Measurements from ENCODE around the gene LHX1.
A peak's percentile ranks its signal among the peaks of the same experiment; 100 is the strongest.

Gene LHX1

DNA sequence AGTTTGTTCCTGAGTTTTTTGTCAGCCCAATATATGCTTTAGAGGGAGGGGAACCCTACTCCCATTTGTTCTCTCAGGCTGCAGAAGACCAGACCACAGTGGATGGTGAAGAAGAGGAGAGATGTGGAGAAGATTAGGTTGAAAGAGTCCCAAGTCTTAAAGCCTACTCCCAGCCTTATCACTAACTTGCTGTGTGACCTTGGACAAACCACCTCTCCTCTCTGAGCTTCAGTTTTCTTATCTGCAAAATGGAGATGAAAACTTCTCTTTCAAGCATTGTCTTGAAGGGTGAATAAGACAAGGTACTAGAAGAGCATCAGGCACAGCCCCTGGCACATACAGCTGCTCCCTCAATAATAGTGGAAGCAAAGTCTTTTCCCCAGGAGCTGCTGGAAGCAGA, 15.1 kb upstream of the LHX1 start:
- DNase-seq = no peak

GRCh38 chr17:36923814-36924221, 13.5 kb upstream of the LHX1 start:
- peak in 1 of 2 experiments; percentile 32 for DNase-seq

DNA sequence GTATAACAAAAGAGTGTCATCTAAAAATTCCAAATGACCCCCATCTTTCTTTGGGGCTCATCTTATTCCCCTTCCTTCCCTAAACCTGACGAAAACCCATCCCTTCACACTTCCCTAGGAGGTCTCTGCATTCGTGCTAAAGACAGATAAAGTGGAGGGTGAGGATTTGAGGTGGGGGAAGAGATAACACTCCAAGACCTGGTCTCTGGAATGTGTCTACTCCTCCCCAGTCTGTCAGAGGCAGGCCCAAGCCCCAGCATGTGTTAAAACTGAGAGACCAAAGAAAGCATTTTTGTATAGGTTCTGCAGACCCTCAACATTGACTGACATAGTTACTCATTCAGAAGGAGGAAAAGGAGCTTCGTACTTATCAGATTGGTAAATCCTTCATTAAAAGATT, 11.0 kb upstream of the LHX1 start:
- DNase-seq = no peak

DNA sequence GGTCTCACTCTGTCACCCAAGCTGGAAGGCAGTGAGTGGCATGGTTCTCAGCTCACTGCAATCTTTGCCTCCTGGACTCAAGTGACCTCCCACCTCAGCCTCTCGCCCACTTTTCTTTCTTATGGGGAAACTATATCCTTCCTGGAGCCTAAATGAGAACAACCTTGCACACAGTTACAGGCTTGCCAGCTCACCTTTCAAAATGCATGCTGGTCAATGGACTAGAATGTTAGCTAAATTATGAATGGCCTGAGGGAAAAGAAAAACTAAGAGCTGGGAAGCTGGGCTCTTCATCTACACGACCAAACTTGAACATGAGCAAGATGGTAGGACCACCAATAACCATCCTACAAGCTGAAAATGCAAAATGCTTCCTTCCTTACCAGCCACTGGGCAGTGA, 10.6 kb upstream of the LHX1 start:
- DNase-seq = no peak

DNA sequence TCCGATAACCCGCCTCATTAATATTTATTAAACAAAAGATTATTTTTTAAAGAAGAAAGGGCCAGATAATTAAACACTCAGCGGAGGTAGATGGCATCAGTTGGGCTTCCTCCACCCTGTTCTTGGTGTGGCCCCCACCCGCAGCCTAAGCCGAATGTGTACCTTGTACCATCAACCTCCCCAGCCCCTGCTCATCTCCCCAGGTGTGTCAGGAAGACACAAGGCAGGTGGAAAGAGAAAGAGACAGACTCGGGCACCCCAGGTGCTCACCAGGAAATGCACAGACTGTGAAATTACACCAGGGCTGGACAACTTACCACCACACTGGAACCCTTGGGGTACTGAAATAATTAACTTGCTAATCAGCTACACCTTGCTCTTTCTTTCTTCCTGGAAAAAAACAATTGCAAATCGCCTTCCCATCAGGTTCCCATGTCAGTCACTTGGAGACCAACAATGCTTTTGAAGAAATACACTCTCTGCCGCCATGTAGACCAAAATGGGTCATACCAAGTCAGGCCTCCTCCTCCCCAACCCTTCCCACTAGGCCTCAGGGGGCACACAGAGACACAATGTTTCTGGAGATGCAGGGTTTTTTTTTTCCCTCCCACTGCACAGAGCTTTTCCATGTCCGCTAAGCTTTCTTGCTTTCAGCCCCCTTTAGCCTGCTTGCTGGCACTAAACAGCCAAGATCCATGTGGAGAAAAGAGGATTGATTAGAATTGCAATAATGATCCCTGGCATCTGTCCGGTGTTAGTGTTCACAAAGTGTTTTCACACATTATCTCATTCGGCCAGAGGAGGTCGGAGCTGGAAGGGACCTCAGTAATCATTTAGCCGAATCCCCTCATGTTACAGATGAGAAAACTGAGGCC, 8.6 kb upstream of the LHX1 start:
- DNase-seq = no peak

GRCh38 chr17:36929851-36930582, 7.3 kb upstream of the LHX1 start:
- DNase-seq = no peak

DNA sequence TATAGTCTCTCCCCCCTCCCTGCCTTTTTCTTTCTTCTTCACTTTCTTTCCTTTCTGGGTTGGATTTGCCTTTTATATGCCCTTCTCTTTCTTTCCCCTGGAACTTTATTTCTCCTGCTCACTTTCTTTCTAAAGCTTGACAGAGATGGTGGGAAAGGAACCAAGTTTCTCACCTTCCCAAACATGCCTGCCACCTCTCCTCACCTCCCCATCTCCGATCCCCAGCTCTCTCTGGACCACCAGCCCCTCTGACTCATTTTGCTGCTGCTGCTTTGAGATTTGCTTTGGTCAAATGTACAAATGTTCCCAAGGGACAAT, 6.7 kb upstream of the LHX1 start:
- no peak for DNase-seq

- DNase-seq = no peak
Measured at GRCh38 chr17:36931096-36931696, 6.1 kb upstream of the LHX1 start.

GRCh38 chr17:36931697-36932382, 5.4 kb upstream of the LHX1 start:
- DNase-seq = no peak

DNA sequence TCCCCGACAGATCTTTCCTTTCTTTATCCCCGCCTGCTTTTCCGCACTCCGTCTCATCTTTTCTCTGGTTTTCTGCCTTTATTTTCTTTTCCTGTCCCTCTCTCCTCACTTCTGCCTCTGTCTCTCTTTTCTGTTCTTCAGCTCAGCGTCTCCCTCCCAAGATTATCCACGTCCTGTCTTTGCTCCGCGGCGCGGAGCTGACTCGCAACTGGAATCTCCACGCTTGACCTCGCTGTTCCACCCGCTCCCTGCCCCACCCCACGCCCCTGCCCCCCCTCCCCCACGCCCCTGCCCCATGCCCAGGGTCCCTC, 4.9 kb upstream of the LHX1 start:
- no peak for DNase-seq

DNA sequence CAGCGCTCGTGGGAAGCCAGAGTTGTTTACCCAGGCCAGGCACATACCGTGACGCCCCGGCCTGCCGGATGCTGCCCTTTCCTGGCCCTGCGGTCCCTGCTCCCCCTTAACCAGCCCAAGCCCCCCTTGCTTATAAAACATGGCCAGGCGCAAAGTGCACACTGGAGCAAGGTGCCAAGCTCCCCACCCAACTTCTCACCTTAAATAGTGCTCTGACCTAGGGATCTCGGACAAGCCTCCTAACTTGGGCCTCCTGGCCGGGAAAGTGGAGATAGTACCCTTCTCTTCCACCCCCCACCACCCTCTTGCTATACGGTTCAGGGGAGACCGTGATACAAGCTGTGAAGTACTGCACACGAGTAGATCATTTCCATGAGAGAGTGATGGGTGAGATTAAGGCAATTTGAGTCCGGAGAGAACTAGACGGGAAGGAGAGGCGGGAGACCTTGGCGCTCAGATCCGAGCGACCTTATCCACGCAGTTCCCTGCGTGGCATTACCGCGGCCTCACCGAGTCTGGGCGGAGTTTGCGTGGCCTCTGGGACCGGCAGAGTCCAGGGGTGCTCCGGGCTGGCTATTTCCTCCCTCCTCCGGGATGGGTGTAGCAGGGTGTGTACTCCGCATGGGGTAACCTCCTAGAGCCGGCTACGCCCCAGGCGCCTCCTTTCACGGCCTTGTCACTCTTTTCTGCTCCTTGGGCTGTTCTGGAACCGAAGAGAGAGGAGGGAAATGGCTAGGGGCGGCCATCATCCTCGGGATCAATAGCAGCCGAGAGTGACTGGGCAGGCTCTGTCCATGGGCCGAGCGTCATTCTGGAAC, 4.4 kb upstream of the LHX1 start:
- DNase-seq = no peak

DNA sequence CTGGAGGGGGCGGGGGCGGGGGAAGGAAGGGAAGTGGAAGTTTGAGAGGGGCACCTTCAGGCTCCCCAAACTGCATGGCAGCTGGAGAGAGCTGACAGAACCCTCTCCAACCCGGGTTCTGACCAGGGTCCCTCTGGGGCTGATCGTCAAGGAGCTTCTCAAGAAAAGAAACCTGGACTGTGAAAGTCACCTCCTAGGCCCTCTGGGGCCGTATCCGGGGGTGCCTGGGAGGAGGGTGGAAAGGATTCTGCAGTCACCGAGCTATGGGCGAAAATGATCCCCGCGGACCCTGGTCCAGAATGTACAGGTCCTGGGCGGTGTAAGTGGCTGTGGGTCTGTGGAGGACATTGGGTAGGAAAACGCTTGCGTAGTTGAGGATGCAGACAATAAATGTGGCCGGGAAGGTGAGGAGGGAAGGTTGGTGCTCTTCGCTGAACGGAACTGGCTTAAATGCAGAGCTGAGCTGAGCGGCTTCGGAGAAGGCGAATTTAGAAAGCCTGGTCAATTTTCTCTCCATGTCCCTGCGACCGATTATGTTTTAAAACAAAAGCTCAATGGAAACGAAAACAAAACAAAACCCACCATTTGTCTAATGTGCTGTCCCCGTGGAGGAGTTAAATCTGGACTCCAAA, 3.6 kb upstream of the LHX1 start:
- no peak for DNase-seq

GRCh38 chr17:36934144-36934691, 3.1 kb upstream of the LHX1 start:
- DNase-seq = peak in 1 of 2 experiments; percentile 52

DNA sequence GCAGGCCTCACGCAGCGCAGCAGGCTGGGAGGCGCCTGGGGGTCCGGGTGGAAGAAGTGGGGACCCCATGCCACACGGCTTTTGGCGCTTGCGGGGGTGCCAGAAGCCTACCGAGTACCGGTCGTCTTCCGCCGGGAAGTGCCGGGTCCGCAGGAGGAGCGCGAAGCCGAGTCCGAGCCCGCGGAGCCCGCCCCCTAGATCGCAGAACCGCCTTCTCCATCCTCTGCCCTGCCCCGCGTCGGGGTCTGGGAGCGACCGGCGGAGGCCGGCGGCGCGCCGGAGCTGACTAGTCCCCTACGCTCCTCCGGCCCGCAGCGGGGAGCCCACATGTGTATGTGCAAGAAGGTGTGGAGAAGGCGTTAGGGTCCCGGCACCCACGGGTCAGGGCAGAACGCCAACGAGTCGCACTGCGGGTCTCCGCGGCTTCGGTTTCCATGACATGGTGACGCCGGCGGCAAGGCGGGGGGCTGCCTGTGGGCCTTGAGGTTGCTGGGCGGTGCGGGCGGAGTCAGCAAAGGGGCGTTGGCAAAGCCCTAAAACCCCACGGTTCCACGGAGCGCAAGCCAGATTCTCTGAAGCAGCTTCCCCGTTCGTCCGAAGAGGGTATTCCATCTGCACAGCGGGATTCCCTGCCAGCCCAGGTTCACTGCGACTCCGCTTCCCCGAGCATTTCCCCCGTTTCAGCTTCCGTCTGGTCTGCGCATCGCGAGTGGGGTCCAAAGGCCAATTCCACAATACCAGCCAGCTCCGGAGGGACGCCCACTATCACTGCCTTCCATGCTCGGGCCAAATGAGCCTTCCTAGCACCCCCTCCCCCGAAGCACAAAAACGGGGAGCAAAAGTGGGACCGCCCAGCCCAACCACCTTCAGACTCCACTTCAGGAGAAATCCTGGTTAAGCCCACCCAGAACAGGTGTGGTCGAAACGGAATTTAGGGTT, 2.3 kb upstream of the LHX1 start:
- peak in 1 of 2 experiments; percentile 72 for DNase-seq

- peak in 1 of 2 experiments; percentile 63 for DNase-seq
Measured at GRCh38 chr17:36935671-36936454, 1.4 kb upstream of the LHX1 start.

GRCh38 chr17:36936455-36937000, 747 bp upstream of the LHX1 start:
- peak; percentile 6 to 64 for DNase-seq

GRCh38 chr17:36937959-36938565, 787 bp downstream of the LHX1 start:
- peak; percentile 47 to 51 for DNase-seq

DNA sequence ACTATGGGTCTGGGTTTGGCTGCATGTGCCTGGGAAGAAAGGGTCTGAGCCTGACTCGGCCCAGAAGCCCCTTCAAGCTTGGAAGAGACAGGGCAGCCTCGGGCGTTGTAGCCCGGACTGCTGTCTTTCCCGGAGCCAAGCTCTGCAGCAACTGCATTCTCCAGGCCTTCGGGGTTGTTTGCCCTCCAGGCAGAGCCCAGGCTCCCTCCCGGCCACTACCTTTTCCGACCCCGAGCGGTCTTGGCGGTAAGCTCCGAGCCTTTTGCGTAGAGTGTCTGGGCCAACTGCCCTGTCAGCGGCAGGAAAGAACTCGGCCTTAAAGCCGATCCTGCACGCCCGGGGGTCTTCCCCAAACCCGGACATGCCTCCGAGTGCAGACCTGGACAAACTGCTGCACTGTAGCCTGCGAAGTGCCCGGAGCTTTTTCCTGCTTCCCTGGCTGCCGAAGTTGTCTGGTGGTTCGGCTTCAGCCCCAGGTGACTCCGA, 1.3 kb downstream of the LHX1 start:
- DNase-seq = peak in 1 of 2 experiments; percentile 76

Data from NCI-H526 (cell line).